Measurements from ENCODE around the gene NRXN3.

The NRXN3 gene

GRCh38 chr14:78327426-78328221, 157.5 kb downstream of the NRXN3 start:
- DNase-seq = no peak

- no peak for DNase-seq
These were observed 159.2 kb downstream of the NRXN3 start for GRCh38 chr14:78329371-78329770.

- no peak for DNase-seq
These were observed 165.4 kb downstream of the NRXN3 start for GRCh38 chr14:78335531-78335930.

GRCh38 chr14:78340250-78340649, 170.1 kb downstream of the NRXN3 start:
- no peak for DNase-seq

DNA sequence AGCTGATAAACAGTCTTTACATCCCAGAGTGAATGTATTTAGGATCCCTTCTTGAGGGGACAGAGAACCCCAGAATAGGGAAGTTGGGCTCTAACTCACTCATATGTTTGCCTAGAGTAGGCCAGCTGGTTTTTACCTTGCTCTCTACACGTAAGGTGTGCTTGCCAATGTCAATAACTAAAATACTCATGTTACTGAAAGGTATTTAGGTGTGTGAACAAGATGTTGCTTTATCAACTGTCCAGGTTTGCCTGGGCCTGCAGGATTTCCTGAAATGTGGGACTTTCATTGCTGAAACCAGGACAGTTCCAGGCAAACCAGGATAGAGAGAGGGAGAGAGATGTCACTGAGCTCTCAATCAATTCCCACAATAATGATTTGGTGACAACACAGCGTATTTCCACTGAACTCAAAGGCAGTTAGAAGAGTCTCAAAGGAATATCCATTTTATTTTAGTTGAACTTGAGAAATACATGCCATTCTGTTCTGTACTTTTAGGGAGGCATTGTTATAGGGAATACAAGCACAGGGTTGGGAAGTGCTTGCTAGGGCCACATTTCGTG, 171.7 kb downstream of the NRXN3 start:
- no peak for DNase-seq

GRCh38 chr14:78342879-78343278, 172.7 kb downstream of the NRXN3 start:
- DNase-seq = no peak

DNA sequence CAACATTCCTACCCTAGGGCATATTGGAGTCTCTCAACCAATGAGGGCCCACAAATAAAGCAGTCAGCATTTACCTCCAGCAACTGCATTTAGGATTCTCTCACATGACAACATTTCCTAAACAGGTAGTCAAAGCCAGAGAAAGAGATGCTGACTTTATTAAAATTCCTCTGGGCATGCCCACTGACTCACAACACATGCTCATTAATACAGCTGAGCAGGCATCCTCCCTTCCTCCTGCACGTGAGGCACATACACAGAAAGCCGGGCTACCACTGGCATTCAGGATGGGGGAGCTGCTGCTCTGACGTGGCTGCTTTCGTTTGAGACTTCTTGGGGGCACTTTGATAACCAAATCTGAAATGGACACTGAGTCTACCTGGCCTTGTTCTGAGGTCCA, 174.1 kb downstream of the NRXN3 start:
- no peak for DNase-seq

DNA sequence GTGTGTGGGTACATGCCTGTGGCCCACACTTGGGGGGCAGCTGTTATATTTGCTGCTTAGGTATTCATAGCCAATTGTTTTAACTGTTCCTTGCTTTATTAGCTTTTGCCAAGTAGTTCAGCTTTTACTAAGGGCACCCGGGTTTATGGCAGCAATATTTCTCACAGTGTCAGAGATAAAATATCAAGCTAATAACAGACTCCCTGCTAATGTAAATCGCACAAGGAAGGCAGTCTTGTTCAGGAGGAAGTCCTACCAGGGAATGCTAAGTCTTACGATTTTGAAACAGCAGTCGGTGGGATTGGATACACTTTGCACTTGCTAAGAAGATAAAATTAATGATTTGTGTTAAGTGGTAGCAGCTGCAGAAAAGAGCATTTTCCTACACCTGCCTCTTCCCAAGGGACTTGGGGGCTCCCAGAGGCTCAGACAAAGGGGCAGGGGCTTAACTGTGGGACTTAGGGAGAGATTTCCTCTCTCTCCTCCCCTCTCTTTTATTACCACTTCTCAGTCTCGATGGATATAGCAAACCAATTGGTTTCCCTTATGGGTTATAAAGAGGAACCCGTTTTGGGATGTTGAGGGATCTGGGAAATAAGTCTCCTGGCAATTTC, 175.1 kb downstream of the NRXN3 start:
- no peak for DNase-seq

GRCh38 chr14:78346747-78347146, 176.6 kb downstream of the NRXN3 start:
- DNase-seq = no peak

DNA sequence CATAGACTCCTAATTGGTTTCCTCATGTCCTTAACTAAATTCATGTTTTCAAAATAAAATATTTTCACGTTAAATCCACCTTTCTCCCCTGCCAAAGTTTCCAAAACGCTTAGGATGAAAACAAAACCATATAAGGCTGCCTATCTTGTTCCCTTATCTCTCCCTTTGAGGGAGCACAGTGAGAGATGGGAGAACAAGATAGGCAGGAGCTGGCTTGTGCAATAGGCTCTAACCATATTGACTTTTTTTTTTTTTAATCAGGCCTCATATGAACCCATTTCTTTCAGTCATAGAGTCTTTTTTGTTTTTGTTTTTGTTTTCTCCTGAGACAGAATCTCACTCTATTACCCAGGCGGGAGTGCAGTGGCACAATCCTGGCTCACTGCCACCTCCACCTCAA, 184.9 kb downstream of the NRXN3 start:
- DNase-seq = no peak

DNA sequence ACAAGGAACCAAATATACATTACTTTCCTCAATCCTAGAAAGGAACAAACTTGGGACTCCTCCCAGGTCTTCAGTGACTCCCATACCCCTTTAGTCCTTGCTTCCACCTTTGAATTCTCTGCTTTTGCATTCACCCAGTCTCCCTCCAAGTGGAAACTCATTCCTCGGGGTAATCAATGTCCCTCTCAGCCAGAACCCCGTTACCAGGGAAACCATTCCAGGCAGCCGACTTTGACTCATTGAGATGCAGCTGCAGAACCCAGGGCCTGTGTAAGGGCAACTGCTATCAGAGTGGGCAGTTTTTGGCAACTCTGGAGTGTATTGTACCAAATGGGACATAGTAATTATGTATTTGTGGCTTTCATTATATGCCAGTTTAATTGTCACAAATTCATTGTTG, 186.2 kb downstream of the NRXN3 start:
- DNase-seq = no peak

GRCh38 chr14:78358591-78358990, 188.4 kb downstream of the NRXN3 start:
- DNase-seq = no peak

DNA sequence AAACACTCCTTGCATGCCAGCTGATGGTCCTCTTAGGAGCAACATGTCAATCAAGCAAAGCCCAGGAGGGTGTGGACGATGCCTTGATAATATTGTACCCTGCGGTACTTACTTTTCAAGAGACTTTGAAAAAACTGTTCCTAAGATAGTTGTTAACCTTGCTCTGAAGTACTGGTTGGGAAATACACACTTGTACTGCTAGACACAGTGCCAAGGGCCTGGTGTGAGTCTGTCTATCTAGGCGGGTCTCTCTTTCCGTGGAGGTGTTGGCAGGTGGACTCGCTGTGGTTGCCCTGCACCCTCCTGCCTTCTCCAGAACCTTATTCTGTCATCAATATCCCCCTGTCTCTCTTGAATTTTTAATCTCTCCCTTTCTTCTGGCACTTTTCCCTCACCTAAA, 189.4 kb downstream of the NRXN3 start:
- no peak for DNase-seq

DNA sequence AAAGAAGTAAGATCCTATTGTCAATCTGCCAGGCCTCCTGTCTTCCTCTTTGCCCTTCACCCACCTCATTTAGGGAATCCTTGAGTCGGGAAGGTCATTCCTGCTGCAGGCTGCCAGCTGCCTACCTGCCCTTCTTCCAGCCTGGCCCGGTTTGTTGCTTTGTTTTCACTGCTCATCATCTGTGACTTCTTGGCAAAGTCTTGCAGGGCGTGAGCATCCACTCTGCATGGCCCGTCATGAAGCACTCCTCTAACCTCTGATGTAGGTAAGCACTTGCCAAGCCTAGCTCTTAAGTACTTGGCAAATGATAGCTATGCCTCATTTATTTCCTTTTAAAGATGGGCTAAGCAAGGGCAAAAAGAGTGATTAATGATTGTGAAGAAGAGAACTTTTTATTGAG, 192.8 kb downstream of the NRXN3 start:
- no peak for DNase-seq

DNA sequence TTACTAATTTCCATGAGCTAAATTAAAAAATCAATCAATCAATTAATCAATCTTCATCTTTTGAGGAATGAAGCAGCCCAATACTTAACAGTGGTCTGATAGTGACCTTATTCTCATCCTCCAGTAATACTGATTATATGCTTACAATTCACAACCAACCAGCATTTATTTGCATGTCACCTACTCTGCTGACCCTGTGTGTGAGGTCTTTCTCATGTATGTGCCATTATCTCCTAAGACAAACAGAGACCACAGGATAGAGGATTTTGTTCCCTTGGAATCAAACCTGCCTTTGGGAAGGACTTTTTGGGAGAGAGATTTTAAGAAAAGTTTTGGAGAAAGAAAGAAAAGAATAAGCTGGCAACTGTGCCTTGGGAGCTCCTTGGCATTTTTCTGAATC, 197.2 kb downstream of the NRXN3 start:
- no peak for DNase-seq

GRCh38 chr14:78383060-78383459, 212.9 kb downstream of the NRXN3 start:
- DNase-seq = no peak

GRCh38 chr14:78398216-78398615, 228.0 kb downstream of the NRXN3 start:
- DNase-seq = no peak

- DNase-seq = no peak
These were observed 229.2 kb downstream of the NRXN3 start for GRCh38 chr14:78399316-78399889.

DNA sequence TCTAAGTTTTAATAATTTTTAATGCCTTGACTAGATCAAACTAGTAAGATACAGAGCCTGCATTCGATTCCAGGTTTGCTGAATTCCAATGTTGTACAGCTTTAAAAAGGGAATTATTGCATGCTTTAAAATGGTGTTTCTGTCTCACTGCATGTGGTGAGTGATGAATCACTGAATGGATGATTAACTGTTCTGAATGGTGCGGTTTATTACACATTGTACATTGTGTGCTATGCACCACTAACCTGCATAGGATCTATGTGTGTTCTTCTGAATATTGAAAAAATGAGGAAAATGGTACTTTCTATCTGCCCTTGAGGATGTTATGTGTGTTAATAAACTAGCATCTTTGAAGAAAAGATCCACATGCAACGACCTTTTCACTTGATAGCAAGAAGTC, 231.7 kb downstream of the NRXN3 start:
- no peak for DNase-seq

- no peak for DNase-seq
These were observed 233.2 kb downstream of the NRXN3 start for GRCh38 chr14:78403278-78403815.

DNA sequence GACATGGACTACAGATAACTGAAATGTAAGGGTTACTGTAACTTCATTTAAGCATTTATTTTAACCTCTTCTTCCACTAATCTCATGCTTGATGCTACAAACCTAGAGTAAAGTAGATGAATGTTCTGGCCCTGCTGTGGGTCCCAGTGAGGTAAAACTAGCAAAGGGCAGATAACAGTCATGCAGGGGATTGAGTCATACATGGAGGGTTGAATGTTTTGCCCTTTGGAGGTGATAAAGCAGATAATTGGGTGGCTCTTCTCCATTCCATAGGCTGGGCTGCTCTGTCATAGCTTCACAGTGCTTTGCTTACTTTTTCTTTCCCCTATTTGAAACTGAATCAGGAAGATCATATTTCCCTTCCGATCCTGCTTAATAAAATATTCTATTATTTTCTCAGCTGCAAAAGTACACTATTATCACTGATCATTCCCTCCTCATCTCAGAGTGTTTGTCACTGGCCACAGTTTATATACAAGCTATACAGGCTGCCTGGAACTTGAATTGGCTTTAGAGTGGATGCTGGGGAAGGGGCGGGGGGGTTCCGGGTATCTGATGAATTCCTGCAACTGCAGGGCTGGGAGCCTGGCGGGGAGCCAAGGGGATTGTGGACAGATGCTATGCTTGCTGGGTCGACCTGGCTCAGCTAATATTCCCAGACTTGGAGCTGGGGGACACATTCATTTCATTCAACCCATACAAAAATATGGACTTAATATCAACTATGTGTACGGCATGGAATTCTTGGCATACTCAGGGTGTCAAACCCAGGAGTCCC, 235.1 kb downstream of the NRXN3 start:
- DNase-seq = no peak

DNA sequence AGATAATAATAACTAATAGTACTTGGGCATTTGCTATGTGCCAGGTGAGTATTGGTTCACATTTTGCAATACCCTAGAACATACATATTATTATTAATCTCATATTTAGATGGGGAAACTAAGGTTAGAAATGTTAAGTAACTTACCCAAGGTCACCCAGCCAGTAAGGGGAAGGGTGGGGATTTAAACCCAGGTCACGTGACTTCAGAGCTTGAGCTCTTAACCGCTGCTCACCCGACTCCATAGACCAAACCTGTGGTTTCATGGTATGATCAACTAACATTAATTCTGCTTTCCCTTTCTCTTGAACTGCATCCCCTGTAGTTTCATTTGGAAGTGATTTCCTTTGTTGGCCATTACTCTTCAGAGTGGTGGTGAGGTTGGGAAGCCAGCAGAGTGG, 242.3 kb downstream of the NRXN3 start:
- no peak for DNase-seq

DNA sequence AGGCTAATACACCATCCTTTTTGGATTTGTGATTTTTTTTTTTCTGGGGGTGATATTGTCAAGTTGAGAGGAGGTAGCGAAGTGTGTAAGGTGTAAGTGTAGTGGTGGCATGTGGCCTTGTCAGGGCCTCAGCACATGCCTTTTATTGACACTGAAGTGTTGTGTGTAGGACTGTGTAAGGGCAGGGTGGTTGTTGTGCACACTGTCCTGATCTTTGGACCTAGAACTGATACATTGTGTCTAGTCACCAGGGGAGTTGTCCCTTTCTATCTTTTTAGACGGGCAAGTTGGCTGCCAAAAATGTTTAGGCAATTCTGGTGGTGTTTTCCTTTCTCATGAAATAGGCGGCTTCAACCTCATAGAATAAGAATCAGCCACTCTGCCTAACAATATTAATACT, 244.0 kb downstream of the NRXN3 start:
- DNase-seq = no peak
